Vagina (tissue), 2 donors: ENCODE results near the gene SNCA. TPM values are rescaled to one million over a fixed set of nuclear protein-coding genes. Genes with fewer than 3 reads are reported as not detected.

Experiments
- DNase-seq, 2 donors: peaks; one replicate each; pipeline ENCODE4 v3.0.0-alpha.2; 2017; ENCODE audit errors: extremely low spot score in 2 of 2
- H3K27ac ChIP-seq: fragments of 200-600 bp; sonication (generic); one replicate; pipeline ENCODE4 v1.5.1; 2019
- H3K27me3 ChIP-seq: fragments of 200-600 bp; sonication (generic); one replicate; pipeline ENCODE4 v1.5.1; 2019
- H3K36me3 ChIP-seq, 2 donors: fragments of 200-600 bp; sonication (generic); one replicate each; pipeline ENCODE4 v1.5.1; 2017 to 2019
- H3K4me1 ChIP-seq: fragments of 200-600 bp; sonication (generic); one replicate; pipeline ENCODE4 v1.5.1; 2019
- H3K4me3 ChIP-seq, 2 donors: fragments of 200-600 bp; sonication (generic); 1 replicate in 1 of 2; 2 replicates in 1 of 2; pipeline ENCODE4 v1.5.1; 2016 to 2019
- H3K9me3 ChIP-seq: fragments of 200-600 bp; sonication (generic); one replicate; pipeline ENCODE4 v1.5.1; 2019
- CTCF ChIP-seq, 3 experiments: fragments of 450-650 bp in 2 of 3; fragments of 200-600 bp in 1 of 3; sonication (generic) in 1 of 3; IDR thresholded peaks; one replicate each; pipeline ENCODE4 v1.5.1; 2017 to 2019; ENCODE audit warnings: antibody characterized with exemption in 3 of 3, mild to moderate bottlenecking in 2 of 3, moderate library complexity in 2 of 3
- POLR2A ChIP-seq, 2 donors: fragments of 450-650 bp; IDR thresholded peaks; one replicate each; pipeline ENCODE4 v1.6.1; 2017; ENCODE audit warnings: antibody characterized with exemption in 2 of 2, mild to moderate bottlenecking in 2 of 2, moderate library complexity in 2 of 2
- POLR2AphosphoS5 ChIP-seq, 2 donors: sonication (generic); formaldehyde crosslinking; IDR thresholded peaks; one replicate each; pipeline ENCODE4 v1.9.0; 2017; ENCODE audit warnings: antibody characterized with exemption in 2 of 2, mild to moderate bottlenecking in 2 of 2, low read depth in 1 of 2; ENCODE audit not compliant: insufficient read depth in 1 of 2
- intact Hi-C: fragments of 100-400 bp; cut with DNase I; formaldehyde crosslinking; loops from one replicate; pipeline ENCODE4 v1.15.1; 2023
- total RNA-seq: library from RNA; depleted of rRNA; stranded (reverse); fragments of >200 nt; gene quantifications from one replicate; pipeline ENCODE4 v1.2.3, GENCODE V29; 2016

The SNCA gene
- total RNA-seq, 1 donor from 2014 or later: 27.3 TPM

GRCh38 chr4:89781321-89781720, 55.6 kb downstream of the SNCA start:
- TF ChIP-seq POLR2AphosphoS5 (IDR thresholded peaks at IDR 0.05; ENCODE audit: insufficient read depth in 1 of 2, low read depth in 1 of 2): no peak
- TF ChIP-seq POLR2A (IDR thresholded peaks at IDR 0.05): no peak
- TF ChIP-seq CTCF (IDR thresholded peaks at IDR 0.05): no peak
- H3K27ac ChIP-seq: no peak overlapping the region
- H3K27me3 ChIP-seq: no peaks in the 10 kb centered on the region
- no peak for DNase-seq
- H3K4me3 ChIP-seq: no peak overlapping the region
- H3K36me3 ChIP-seq: no peaks in the 10 kb centered on the region
- intact Hi-C loops: no loop called here
- no peaks in the 10 kb centered on the region for H3K9me3 ChIP-seq
- no peaks in the 10 kb centered on the region for H3K4me1 ChIP-seq

DNA sequence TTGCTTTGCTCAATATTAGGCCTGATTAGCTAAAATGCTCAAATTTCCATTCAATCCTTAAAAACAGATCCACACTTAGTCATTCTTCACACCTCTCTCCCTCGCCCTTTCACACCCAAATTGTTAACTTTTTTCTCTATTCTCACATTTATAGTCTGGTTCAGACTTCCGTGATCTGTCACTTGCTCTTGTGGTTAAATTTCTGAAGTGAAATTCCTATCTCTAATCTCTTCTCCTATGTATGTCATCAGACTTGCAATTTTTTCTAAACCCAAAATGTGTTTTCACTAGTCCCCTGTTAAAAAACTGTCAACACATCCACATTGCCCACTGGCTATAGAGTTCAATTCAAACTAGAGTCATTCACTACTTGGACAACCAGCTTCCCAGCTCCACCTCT, 63.2 kb downstream of the SNCA start:
- intact Hi-C loops: no loop called here
- TF ChIP-seq POLR2AphosphoS5 (IDR thresholded peaks at IDR 0.05; ENCODE audit: insufficient read depth in 1 of 2, low read depth in 1 of 2) (no peak), CTCF (IDR thresholded peaks at IDR 0.05) (no peak), POLR2A (IDR thresholded peaks at IDR 0.05) (no peak)
- DNase-seq: no peak

DNA sequence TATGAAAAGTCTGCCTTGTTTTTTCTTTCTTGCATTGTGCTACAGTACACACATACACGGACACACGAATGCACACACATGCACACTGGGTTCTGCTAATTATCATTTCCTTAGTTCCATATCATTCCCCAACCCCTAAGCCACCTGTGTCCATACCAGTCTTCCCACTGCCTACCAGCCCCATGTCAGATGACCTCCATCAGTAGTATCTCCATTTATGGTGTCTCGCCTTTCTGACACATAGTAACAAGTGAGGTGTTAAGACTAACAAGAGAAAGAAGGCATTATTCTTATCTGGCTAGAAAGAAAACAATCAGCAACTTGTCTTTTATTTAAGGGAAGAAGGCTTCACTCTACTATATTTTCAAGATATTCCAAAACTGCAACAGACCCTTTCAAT, 67.1 kb downstream of the SNCA start:
- intact Hi-C loops: no loop called here
- TF ChIP-seq POLR2AphosphoS5 (IDR thresholded peaks at IDR 0.05; ENCODE audit: insufficient read depth in 1 of 2, low read depth in 1 of 2): no peak
- TF ChIP-seq POLR2A (IDR thresholded peaks at IDR 0.05): no peak
- no peak for TF ChIP-seq CTCF (IDR thresholded peaks at IDR 0.05)

More for the DNA sequence above, 63.2 kb downstream of the SNCA start:
- Histone ChIP-seq H3K27me3 (no peaks in the 10 kb centered on the region), H3K9me3 (no peaks in the 10 kb centered on the region), H3K27ac (no peak overlapping the region), H3K4me3 (no peak overlapping the region), H3K36me3 (no peaks in the 10 kb centered on the region), H3K4me1 (no peaks in the 10 kb centered on the region)

DNA sequence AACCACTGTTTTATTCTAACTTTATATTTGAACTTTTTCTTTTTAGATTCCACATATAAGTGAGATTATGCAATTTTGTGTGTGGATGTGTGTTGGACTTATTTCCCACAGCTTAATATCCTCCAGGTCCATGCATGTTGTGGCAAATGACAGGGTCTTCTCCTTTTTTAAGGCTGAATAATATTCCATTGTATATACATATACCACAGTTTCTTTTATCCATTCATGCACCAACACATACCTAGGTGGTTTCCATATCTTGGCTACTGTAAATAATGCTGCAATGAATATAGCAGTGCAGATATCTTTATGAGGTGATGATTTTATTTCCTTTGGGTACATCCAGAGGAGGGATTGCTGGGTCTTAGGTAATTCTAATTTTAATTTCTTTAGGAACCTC, 69.0 kb downstream of the SNCA start:
- H3K4me3 ChIP-seq: no peak overlapping the region
- no peak for DNase-seq
- intact Hi-C loops: no loop called here
- no peaks in the 10 kb centered on the region for H3K9me3 ChIP-seq
- no peak for TF ChIP-seq POLR2AphosphoS5 (IDR thresholded peaks at IDR 0.05; ENCODE audit: insufficient read depth in 1 of 2, low read depth in 1 of 2)
- TF ChIP-seq CTCF (IDR thresholded peaks at IDR 0.05): no peak
- TF ChIP-seq POLR2A (IDR thresholded peaks at IDR 0.05): no peak
- H3K27me3 ChIP-seq: no peaks in the 10 kb centered on the region
- H3K4me1 ChIP-seq: peaks cover 13% of the 10 kb centered on the region
- H3K36me3 ChIP-seq: no peaks in the 10 kb centered on the region
- no peak overlapping the region for H3K27ac ChIP-seq

More for the DNA sequence above, 67.1 kb downstream of the SNCA start:
- H3K4me3 ChIP-seq: no peak overlapping the region
- H3K27ac ChIP-seq: no peak overlapping the region
- no peaks in the 10 kb centered on the region for H3K9me3 ChIP-seq
- peaks cover 12% of the 10 kb centered on the region for H3K4me1 ChIP-seq
- H3K36me3 ChIP-seq: no peaks in the 10 kb centered on the region
- H3K27me3 ChIP-seq: no peaks in the 10 kb centered on the region
- DNase-seq: no peak

DNA sequence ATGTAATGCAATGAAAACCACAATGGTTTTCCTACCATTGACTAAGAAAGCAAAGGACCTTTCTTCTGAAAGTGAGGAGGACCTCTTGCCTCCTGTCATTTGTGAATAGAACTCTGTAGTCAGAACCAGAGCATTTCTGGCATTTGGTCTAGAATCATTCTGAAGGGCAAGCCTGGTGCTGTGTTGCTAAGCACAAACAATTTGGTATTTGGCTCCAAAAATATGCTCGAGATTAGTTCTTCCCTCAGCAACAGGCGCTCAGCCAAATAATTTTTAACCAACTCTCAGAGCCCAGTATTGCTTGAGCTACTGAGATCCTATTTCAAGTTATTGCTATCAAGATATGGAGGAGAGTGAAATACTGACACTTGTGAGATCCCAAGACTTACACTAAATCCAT, 71.0 kb downstream of the SNCA start:
- no peak for DNase-seq
- H3K27me3 ChIP-seq: no peaks in the 10 kb centered on the region
- H3K9me3 ChIP-seq: no peaks in the 10 kb centered on the region
- no peak for TF ChIP-seq POLR2AphosphoS5 (IDR thresholded peaks at IDR 0.05; ENCODE audit: insufficient read depth in 1 of 2, low read depth in 1 of 2)
- no peak for TF ChIP-seq CTCF (IDR thresholded peaks at IDR 0.05)
- H3K4me1 ChIP-seq: peaks cover 13% of the 10 kb centered on the region
- no peak overlapping the region for H3K4me3 ChIP-seq
- no peak overlapping the region for H3K27ac ChIP-seq
- H3K36me3 ChIP-seq: no peaks in the 10 kb centered on the region
- intact Hi-C loops: no loop called here
